ENCODE data around the gene BIRC2. TPM values are rescaled to one million over a fixed set of nuclear protein-coding genes. Genes with fewer than 3 reads are reported as not detected.

BIRC2 gene
- total RNA-seq, 1 donor from 2014 or later = 44.8 TPM

- Mint-ChIP-seq H3K27me3 (ENCODE audit: unreplicated experiment) (peaks cover 2% of the 10 kb centered on the region), H3K36me3 (ENCODE audit: unreplicated experiment) (no peaks in the 10 kb centered on the region), H3K4me1 (ENCODE audit: low read depth, unreplicated experiment) (peaks cover 20% of the 10 kb centered on the region), H3K27ac (ENCODE audit: unreplicated experiment) (no peak overlapping the region), H3K9me3 (ENCODE audit: unreplicated experiment) (no peaks in the 10 kb centered on the region), H3K4me3 (ENCODE audit: unreplicated experiment) (no peak overlapping the region)
- TF ChIP-seq, protein P1, sequence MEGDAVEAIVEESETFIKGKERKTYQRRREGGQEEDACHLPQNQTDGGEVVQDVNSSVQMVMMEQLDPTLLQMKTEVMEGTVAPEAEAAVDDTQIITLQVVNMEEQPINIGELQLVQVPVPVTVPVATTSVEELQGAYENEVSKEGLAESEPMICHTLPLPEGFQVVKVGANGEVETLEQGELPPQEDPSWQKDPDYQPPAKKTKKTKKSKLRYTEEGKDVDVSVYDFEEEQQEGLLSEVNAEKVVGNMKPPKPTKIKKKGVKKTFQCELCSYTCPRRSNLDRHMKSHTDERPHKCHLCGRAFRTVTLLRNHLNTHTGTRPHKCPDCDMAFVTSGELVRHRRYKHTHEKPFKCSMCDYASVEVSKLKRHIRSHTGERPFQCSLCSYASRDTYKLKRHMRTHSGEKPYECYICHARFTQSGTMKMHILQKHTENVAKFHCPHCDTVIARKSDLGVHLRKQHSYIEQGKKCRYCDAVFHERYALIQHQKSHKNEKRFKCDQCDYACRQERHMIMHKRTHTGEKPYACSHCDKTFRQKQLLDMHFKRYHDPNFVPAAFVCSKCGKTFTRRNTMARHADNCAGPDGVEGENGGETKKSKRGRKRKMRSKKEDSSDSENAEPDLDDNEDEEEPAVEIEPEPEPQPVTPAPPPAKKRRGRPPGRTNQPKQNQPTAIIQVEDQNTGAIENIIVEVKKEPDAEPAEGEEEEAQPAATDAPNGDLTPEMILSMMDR (IDR thresholded peaks at IDR 0.05; ENCODE audit: partially characterized antibody, unreplicated experiment) = no peak
- no peak for DNase-seq
Measured at GRCh38 chr11:102426000-102426399, 79.0 kb downstream of the BIRC2 start.

- no peak overlapping the region for H3K4me3 Mint-ChIP-seq (ENCODE audit: unreplicated experiment)
- TF ChIP-seq, protein P1 (IDR thresholded peaks at IDR 0.05; ENCODE audit: partially characterized antibody, unreplicated experiment) = no peak
Measured at GRCh38 chr11:102426570-102426969, 79.6 kb downstream of the BIRC2 start.

GRCh38 chr11:102427068-102427467 lies 80.1 kb downstream of the BIRC2 start:
- TF ChIP-seq, protein P1 (IDR thresholded peaks at IDR 0.05; ENCODE audit: partially characterized antibody, unreplicated experiment) = no peak
- Mint-ChIP-seq H3K4me1 (ENCODE audit: low read depth, unreplicated experiment) (peaks cover 17% of the 10 kb centered on the region), H3K27ac (ENCODE audit: unreplicated experiment) (no peak overlapping the region), H3K4me3 (ENCODE audit: unreplicated experiment) (no peak overlapping the region), H3K27me3 (ENCODE audit: unreplicated experiment) (peaks cover 2% of the 10 kb centered on the region), H3K9me3 (ENCODE audit: unreplicated experiment) (peaks cover 2% of the 10 kb centered on the region), H3K36me3 (ENCODE audit: unreplicated experiment) (peaks cover 6% of the 10 kb centered on the region)
- DNase-seq = no peak

More at GRCh38 chr11:102426570-102426969, 79.6 kb downstream of the BIRC2 start:
- Mint-ChIP-seq H3K9me3 (ENCODE audit: unreplicated experiment) (no peaks in the 10 kb centered on the region), H3K4me1 (ENCODE audit: low read depth, unreplicated experiment) (peaks cover 17% of the 10 kb centered on the region), H3K27ac (ENCODE audit: unreplicated experiment) (no peak overlapping the region), H3K36me3 (ENCODE audit: unreplicated experiment) (peaks cover under 1% of the 10 kb centered on the region), H3K27me3 (ENCODE audit: unreplicated experiment) (peaks cover 2% of the 10 kb centered on the region)
- no peak for DNase-seq

Other genes with a start within 250 kb of the BIRC2 start
- gene YAP1, start 236.8 kb upstream of the BIRC2 start, total RNA-seq (ENCODE audit: unreplicated experiment) = 1.3 TPM
- not detected for gene BIRC3, start 29.7 kb upstream of the BIRC2 start, total RNA-seq (ENCODE audit: unreplicated experiment)
- 18.1 TPM for gene TMEM123, start 105.6 kb downstream of the BIRC2 start, total RNA-seq (ENCODE audit: unreplicated experiment)
- not detected for gene MMP7, start 183.5 kb downstream of the BIRC2 start, total RNA-seq (ENCODE audit: unreplicated experiment)